HG02840 (cell line): ENCODE results near the gene MGAT5.
A peak's percentile ranks its signal among the peaks of the same experiment; 100 is the strongest.

ENCODE experiments used
- ATAC-seq: cut with Tn5 transposase; IDR thresholded peaks from one replicate; pipeline ENCODE4 v1.9.1; 2021; ENCODE audit warnings: mild to moderate bottlenecking, moderate library complexity, moderate number of reproducible peaks; ENCODE audit not compliant: unreplicated experiment, low FRiP score

The MGAT5 gene

GRCh38 chr2:134231301-134231964 is 22.4 kb upstream of the MGAT5 start:
- ATAC-seq = no peak

- ATAC-seq = no peak
Observed at GRCh38 chr2:134231965-134232340, 21.9 kb upstream of the MGAT5 start.

DNA sequence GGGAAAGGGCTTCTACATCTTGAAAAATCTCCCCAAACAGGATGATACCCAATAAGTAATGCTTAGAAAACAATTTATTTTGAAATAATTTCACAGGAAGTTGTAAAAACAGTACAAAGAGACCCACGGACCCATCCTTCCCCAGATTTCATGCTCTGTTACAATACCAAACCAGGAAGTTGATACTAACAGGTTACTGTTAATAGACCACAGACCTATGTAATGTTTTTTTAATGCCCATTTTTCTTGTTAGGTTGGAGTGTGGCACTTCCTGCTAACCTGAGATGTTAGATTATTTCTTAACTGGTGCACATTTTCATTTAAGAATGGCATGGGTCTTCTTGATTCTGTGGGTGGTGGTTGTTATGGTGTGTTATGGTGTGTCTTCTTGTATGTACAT is 21.4 kb upstream of the MGAT5 start:
- no peak for ATAC-seq

DNA sequence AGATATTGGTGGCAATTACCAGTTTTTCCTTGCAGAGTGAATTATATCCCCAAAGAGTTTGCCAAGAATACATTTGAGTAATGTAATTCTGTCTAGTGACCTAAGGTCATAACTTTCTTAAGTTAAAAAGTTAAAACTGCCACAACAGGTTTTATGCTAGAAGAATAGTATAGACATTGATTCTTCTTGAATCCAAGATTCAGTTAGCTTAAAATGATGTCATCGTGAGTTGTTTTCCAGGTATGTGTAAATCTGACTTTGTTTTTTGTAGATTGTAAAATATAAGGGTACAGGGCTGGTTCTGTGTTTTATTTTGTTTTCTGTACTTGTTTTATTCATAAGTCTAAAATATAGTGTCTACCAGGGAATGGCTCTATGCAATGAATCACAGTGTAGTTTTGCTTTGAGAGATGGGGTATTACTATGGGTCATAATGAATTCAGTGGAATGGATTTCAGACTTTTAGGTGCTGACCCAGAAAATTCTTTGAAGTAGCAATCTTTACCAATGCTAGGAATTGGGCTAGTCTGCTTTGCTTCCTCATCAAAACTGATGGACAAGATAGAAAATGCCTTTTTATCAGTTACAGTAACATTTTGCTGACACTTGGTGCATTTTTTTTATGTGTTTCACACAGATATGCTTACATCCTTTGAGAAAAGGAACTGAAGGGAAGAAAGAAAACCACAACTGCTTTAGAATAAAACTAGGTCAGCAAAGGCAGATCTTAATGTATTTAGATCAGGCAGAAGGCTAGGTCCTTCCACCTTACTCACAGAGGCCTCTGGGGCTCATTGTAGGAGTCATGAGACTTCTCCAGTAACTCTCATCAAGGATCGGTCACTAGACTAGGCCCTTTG is 20.8 kb upstream of the MGAT5 start:
- ATAC-seq = peak; percentile 28

DNA sequence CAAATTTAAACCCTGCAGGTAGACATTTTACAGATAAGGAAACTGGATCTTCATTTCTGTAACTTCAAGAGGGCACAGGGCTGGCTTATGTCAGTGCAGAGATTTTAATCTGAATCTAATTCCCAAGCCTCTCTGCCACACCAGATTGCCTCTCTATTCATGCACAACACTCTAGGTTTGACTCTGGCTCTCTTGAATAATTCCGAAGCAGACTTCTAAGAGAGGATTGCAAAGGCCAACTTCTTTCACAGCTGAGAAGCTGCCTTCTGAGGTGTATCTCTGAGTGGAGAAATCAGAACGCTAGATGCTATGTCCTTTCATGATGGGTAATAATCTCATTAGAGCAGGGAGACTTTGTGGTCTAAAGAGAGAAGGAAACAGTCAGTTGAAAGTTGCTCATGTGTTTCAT is 20.1 kb upstream of the MGAT5 start:
- ATAC-seq = peak; percentile 60

DNA sequence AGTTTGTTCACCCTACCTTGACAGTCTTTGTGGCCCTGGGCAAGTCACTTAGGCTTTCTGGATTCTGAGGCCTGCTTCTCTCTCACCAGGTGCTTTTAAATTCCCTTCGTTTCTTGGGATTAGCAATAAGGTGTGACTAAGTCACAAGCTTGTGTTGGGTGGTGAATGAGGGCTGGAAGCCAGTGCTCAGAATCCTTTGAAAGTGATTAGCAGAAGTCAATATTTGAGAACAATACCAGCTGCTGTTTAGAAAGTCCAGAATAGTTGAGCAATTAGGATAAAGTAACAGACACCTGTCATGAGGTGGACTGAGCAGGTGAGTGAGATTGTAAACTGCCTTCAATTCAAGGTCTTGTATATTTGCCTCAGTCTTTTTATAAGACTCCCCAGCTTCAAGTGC is 19.3 kb upstream of the MGAT5 start:
- no peak for ATAC-seq

GRCh38 chr2:134235510-134236144 is 18.2 kb upstream of the MGAT5 start:
- no peak for ATAC-seq

DNA sequence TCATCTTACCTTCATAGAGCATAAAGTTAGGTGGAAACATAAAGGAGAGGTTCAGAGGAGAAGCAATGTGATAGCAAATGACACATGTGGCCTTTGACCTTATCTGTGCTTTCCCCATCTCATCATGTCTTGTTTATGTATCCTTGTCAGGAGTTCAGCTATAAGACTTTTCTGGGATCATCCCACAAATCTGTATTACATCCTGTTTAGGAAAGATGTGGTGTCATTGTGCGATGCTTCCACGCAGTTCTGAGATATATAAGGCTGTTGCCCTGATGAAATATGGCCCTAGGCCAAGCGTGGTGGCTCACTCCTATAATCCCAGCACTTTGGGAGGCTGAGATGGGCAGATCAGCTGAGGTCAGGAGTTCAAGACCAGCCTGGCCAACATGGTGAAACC is 15.5 kb upstream of the MGAT5 start:
- no peak for ATAC-seq

- no peak for ATAC-seq
Observed at GRCh38 chr2:134240061-134240460, 13.8 kb upstream of the MGAT5 start.

- ATAC-seq = no peak
Observed at GRCh38 chr2:134241911-134242310, 12.0 kb upstream of the MGAT5 start.

DNA sequence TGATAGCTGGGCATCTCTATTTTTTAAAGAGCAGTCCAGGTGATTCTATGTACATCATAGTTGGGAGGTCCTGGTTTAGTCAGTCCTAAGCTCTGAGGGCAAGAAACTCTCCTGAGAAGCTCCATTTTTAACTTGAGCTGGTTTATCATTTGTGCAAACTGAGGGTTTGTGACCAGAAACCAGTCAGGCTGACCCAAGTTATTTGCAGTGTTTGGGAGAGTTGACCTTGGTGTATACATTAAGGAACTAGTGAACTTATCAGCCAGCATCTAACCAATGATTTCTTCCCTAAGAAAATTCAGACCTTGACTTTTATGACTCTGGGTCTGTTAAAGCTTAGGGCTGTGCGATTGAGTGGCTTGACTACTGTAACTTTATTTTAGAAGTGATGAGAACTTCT is 10.6 kb upstream of the MGAT5 start:
- no peak for ATAC-seq

GRCh38 chr2:134244086-134244485 is 9.8 kb upstream of the MGAT5 start:
- no peak for ATAC-seq

DNA sequence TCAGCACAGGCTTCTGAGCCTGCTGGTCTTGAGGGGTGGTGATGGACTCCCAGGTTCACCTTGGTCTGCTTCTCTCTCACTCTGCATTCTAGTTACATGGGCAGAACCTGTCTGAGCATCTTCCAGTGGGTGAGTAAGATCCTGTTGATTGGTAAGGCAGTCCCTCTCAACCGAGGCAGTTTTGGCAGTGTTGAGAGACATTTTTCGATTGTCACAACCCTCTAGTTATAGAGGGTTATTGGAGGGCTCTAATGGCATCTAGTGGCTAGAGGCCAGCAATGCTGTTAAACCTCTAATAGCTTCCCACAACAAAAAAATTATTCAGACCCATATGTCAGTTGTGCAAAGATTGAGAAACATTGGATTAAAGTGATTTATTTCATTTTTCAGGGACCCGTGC is 9.3 kb upstream of the MGAT5 start:
- ATAC-seq = no peak

- ATAC-seq = no peak
Observed at GRCh38 chr2:134245340-134245984, 8.4 kb upstream of the MGAT5 start.

DNA sequence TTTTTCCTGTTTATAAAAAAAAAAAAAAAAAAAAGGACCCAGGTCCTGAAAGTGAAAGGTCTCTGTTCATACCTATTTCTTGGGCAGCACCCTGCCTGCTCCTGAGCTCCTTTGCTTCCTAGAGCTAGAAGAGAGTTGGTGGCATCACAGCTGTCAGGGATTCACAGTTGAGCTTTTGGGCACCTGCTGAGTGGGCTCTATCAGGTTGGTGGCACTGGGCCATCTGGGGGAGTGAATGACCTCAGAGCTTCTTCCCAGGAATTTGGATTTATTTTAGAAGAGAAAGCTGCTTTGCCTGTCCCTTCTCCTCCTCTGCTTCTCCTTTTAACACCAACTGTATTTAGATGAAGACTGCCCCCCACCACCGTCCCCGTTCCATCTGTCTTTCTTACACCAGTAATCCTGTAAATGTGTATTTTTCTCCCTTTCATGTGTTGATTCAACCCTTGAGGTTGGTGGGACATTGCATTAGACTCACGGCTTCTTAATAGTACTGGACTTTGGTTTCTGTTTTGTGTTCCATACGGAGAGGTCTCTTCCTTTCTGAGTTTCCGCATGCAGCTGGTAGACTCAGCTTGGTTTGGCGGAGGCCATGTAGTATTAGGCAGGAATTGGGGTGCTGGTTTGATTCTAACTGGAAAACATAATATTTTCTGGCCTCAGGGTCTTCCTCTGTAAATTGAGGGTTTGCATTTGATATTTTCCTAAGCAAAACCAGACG is 7.6 kb upstream of the MGAT5 start:
- ATAC-seq = no peak

- ATAC-seq = no peak
Observed at GRCh38 chr2:134247679-134248078, 6.2 kb upstream of the MGAT5 start.

- no peak for ATAC-seq
Observed at GRCh38 chr2:134248913-134249312, 5.0 kb upstream of the MGAT5 start.

DNA sequence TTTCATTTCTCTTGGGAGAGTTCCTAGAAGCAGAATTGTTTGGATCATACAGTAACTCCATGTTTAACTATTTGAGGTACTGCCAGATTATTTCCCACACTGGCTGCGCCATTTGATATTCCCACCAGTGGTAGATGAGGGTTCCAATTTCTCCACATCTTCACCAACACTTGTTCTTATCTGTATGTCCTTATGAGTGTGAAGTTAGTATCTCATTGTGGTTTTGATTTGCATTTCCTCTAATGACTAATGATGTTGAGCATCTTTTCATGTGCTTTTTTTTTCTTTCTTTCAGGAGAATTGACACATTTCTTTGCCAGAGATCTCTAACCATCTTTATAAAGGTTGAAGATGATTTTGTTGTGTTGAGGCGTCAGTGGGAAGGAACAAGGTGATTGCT is 4.1 kb upstream of the MGAT5 start:
- no peak for ATAC-seq

DNA sequence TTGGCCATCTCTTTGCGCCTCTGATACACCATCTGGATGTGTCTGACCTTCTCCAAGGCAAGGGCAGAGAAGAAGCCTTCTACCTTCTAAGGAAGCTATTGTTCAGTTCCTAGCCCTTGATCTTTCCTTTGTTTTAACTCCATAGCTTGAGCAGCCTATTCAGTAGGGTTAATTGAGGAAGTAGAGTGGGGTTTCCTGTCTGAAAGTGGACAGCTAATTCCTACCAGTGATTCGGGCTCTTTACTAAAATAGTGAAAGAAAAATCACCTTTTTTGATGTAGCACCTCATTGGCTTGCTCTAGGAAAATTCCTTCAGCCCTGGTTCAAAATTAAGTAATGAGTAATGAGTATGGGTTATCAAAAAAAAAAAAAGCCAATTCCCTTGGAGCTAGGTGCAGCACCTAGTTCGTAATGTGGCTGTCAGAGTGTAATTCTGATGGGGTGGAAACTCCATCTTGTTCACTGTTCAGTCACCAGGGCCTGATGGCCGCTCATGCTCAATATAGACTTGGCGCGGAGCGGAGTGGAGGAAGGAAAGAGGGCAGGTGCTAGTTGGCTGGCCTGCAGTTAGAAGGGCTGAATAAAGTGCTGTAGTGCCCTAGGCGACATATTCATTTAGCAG is 2.9 kb upstream of the MGAT5 start:
- no peak for ATAC-seq
